MV-4-11 (cell line): ENCODE data around the gene PPP6R2.
"Not testable (repeated sequence)": the region's sequence is repeated elsewhere in the genome, so short reads cannot be mapped to it uniquely, and the experiment has no call there.

Source experiments
- DNase-seq: peaks from one replicate; lab custom pipeline; 2025; lab: John Stamatoyannopoulos, UW

The PPP6R2 gene

DNA sequence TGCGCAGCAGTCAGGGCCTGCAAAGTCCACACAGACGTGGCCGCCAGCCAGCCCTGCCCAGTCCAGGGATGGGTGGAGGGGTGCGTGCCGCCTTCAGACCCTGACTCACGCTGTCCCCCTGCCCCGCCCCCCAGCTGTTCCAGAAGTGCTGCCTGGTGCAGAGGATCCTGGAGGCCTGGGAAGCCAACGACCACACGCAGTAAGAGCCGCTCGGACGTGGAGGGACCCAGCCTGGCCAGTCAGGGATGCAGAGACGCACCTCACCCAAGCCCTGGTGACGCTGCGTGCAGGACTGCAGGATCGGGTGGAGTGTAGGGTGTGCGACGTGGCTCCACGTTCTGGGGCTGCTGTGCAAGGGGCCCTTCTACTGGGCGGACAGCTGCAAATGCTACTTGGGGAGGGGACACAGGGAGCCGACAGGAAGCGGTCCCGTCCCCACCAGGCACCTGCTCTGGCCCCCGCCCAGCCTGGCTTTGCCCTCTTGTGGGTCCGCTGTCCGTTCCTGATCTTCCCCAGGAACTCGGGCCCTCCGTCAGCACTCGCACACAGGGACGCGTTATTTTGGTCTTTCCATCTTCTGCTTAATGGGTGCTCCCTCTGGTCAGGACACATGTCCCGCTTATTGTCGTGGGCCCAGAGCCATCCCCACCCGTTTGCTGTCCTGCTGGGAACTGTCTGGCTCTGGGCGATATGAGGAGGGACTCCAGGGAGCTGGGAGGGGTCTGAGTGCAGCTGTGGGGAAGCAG lies 89.2 kb downstream of the PPP6R2 start:
- DNase-seq, result no peak

DNA sequence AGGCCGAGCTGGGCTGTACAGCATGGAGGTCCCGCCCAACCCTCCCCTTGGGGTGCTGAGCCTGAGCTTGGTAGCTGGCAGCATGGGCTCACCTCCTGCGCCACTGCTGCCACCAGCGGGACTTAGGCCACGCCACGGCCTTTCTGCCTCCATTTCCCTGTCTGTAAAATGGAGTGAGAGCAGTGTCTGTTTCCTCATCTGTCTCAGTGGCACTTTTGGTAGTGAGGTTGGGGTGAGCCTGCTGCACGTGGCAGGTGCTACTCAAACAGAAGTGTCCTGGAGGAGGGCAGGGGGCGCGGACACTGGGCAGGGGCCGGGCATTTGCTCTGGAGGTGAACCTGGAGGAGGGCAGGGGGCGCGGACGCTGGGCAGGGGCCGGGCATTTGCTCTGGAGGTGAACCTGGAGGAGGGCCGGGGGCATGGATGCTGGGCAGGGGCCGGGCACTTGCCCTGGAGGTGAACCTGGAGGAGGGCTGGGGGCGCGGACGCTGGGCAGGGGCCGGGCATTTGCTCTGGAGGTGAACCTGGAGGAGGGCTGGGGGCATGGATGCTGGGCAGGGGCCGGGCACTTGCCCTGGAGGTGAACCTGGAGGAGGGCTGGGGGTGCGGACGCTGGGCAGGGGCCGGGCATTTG lies 89.9 kb downstream of the PPP6R2 start:
- DNase-seq, result not testable (repeated sequence)

DNA sequence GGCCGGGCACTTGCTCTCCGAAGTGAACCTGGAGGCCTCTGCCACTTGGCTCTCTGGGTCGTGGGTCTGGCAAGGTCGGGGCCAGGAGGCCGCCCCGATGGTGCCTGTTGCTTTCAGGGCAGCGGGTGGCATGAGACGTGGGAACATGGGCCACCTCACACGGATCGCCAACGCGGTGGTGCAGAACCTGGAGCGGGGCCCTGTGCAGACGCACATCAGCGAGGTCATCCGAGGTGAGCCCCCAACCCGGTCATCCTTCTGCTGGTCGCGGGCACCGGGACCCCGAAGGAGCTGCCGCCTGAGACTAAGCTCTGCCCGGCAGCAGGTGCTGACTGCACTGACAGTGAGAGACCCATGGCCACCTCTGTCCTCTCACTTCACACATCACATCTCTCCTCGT lies 91.7 kb downstream of the PPP6R2 start:
- DNase-seq, result no peak

GRCh38 chr22:50435291-50436014 lies 92.3 kb downstream of the PPP6R2 start:
- no peak for DNase-seq

DNA sequence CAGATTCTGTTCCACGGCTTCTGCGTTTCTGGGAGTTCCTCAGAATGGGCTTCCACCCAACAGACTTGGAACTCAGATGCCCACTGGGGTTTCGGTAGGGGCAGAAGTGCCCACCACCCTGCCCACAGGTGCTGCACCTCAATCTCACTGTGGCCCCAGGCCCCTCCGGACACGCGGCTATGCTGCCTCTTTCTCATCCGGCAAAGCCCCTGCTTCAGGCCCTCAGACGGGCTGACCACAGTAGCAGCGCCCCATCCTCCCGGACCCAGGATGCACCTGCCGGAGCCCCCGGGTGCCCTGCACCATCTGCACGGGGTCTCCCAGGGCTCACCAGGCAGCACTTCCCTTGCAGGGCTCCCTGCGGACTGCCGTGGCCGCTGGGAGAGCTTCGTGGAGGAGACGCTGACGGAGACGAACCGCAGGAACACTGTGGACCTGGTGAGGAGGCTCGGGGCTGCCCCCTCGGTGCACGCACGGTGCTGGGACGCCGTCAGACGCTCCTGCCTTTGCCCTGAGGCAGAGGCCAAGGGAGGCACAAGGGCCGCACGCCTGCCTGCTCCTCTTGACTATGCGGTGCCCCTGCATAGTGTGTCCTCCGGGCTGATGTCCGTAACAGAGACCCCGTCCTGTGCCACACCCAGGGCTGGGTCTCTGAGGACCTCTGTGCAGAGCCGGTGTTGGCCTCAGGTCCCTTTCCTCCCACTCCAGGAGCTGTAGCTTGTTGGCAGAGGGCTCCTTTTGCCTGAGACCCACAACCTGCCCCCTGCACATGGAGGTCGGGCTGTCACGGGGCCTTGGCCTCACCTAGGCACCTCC lies 93.1 kb downstream of the PPP6R2 start:
- DNase-seq, result no peak

GRCh38 chr22:50436841-50437341 lies 93.8 kb downstream of the PPP6R2 start:
- DNase-seq, result no peak

DNA sequence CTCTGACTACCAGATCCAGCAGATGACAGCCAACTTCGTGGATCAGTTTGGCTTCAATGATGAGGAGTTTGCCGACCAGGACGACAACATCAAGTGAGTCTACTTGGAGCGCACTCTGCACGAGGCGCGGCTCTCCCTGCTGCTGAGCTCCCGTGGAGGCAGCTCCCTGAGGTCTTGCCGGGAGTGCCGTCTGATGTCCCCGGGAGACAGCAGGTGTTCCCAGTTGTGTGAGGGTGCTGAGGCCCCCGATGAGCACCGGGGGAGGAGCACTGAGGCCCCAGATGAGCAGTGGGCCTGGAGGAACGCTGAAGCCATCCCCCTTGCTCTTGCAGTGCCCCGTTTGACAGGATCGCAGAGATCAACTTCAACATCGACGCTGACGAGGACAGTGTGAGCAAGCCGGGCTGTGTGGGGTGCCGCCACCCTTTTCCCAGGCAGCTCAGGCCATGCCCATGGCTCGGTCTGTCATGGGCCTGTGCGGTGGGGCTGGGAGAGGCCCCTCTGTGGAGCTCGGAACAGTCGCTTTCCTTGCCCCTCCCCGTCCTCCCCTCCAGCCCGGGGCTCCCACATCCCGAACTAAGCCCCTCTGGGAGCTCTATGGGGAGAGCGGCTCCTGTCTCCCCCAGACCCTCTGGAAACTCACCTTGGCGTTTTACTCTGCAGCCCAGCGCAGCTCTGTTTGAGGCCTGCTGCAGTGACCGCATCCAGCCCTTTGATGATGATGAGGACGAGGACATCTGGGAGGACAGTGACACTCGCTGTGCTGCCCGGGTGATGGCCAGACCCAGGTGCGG lies 94.6 kb downstream of the PPP6R2 start:
- no peak for DNase-seq

- no peak for DNase-seq
These were observed 95.5 kb downstream of the PPP6R2 start for GRCh38 chr22:50438305-50439275.

DNA sequence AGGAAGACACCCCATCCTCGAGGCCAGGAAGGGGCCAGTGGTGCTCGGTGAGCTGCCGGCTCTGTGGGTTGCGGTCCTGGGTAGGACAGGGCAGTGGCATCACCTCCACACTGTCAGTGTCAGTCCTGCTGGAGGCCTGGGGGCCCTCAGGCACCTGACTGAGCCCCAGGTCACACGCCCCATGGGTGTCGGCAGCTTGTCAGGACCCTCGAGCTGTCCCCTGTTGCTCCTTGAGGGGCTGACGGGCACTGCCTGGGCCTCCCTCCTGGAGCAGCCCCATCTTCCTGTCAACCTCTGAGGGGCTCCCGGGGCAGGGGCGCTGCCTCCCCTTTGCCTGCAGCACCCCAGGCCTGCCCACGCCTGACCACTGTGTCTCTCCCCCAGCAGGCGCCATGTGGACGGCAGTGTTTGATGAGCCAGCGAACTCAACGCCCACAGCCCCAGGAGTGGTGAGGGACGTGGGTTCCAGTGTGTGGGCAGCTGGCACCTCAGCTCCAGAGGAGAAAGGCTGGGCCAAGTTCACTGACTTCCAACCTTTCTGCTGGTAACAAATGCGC lies 96.3 kb downstream of the PPP6R2 start:
- DNase-seq, result no peak

- DNase-seq, result no peak
These were observed 96.8 kb downstream of the PPP6R2 start for GRCh38 chr22:50439871-50440331.

- DNase-seq, result no peak
These were observed 97.6 kb downstream of the PPP6R2 start for GRCh38 chr22:50440544-50441249.

- no peak for DNase-seq
These were observed 98.4 kb downstream of the PPP6R2 start for GRCh38 chr22:50441428-50441993.

GRCh38 chr22:50443197-50443596 lies 100.1 kb downstream of the PPP6R2 start:
- DNase-seq, result no peak

DNA sequence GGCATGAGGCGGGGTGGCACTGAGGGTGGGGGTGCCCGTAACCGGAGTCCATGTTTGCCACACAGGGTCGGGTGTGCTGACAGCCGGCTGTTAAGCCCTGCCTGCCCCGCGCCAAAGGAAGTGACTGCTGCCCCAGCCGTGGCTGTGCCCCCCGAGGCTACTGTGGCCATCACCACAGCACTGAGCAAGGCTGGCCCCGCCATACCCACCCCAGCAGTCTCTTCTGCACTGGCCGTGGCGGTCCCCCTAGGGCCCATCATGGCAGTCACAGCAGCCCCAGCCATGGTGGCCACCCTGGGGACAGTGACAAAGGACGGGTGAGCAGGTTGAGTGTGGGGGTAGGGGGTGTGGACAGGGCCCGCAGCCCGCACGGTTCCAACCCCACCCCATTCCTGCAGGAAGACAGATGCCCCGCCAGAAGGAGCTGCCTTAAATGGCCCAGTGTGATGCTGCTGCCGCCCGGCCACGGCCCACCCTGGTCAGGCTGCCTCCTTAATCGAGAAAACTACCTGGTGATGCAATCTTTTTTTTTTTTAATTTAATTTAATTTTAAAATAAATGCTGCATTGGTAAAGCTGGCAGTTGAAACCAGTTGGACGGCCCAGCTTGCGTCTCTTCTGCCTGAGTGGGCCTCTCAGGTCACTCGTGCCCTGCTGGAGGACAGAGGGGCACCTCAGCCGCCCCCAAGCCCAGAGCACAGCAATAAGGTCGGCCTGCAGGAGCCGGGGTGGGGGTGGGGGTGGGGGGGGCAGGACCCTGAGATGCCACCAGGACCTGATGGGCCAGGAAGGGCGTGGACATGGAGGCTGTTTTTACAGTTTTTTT lies 100.9 kb downstream of the PPP6R2 start:
- no peak for DNase-seq

GRCh38 chr22:50444663-50445062 lies 101.5 kb downstream of the PPP6R2 start:
- no peak for DNase-seq

DNA sequence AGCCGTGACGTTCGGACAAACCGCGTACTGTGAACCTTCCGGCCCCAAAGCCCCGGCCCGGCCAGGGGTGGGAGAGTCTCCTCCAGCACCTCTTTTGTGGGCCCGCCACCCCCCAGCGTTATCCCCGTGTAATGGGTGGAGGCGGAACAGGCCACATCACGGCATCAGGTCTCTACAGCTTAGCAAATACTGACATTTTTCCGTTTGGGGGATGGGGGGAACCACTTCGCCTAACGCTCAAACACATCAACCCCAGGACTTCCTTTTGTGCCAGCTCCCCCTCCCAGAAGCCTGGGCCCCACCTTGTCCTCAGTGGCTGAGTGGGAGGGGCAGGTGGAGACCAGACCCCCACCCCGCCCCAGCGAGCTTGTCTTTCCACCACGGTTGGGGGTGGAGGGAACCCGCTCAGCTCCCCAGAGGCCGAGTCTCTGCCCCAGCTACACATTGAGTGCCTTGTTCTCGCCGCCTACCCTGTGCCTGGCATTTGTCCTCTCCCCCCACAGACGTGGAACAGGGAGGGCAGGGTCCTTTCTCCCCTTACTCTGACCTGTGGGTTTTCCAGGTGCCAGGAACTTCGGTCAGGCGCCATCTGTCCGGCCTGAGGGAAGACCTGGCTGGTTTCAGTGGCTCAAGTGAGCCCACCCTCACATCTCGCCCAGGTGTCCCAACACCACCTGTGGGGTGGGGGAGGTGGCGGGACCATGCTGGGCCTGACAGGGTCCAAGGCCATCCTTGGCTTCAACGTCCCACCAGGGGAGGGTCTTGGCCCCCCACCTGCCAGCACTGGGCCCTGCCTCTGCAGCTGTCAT lies 102.1 kb downstream of the PPP6R2 start:
- no peak for DNase-seq
